GM18861 (cell line): ENCODE data around the gene CHST15.

Source experiments
- ATAC-seq: cut with Tn5 transposase; IDR thresholded peaks from one replicate; pipeline ENCODE4 v1.9.1; 2021; ENCODE audit not compliant: unreplicated experiment

CHST15 gene

DNA sequence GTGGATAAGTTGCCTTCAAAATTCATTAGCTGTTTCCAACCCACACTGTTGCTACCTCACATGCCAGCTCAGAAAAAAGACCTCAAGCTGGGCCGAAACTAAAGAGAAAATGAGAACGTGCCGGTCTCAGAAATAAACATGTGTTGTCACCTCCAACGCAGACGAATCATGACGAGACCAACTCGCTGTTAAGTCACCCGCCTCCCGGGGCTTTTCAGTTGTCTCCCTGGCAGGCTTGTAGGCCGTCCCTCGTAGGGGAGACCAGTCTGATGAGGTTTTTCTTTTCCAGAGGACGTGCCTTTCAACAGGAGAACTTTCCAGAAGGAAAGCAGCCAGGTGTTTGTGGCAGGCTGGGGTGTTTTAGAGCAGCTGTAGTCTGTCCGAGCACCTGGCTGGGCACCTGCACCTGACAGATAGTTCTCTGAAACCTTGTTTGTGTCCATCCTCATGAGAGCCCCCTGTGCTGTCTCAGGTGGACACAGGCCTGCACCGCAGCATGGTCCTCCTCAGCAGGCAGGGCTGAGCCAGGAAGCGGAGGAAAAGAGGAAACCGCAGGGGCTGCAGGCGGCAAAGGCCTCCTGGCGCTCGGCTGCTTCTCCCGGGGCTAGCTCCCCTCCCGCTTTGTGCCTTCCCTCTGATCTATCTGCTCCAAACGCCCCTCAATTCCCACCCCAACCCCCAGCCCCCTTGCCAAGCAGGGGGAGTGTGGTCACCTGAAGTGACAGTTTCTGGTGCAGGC, 78.8 kb downstream of the CHST15 start:
- ATAC-seq: no peak

DNA sequence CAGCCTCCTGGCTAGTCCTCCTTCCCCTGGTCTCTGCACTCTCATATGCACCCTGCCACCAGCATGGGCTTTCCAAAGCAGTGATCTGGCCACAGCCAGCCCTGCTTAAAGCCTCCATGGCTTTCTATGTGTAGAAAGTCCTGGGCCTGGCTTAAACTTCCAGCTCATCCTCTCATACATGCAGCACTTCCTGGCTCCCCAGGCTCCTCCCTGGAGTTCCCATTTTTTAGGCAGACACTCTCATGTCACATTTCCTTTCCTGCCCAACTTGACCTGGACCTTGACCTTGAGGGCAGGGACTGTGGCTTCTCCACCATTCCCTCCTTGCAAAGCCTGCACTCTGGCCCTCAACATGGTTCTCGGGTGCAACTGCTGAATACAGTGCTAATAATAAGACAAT, 79.5 kb downstream of the CHST15 start:
- ATAC-seq: no peak

DNA sequence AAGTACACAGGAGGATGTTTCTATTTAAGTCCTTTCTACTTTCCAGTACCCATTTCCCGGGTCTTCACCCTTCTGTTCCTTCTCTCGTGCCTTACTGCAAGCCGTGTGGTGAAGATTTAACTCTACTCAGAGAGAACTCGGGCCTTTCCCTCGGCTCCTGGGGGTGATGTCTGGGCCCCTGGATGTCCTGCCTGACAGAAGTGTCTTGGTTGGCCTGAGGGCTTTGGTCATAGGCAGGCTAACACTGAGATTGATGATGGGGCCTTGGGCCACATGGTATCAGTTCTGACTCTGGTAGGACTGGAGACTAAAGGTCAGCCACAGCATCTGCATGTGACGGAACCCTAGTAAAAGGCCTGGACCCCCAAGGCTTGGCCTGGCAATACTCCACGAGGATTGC, 80.4 kb downstream of the CHST15 start:
- ATAC-seq: no peak

GRCh38 chr10:124012583-124012982, 80.8 kb downstream of the CHST15 start:
- ATAC-seq: no peak

DNA sequence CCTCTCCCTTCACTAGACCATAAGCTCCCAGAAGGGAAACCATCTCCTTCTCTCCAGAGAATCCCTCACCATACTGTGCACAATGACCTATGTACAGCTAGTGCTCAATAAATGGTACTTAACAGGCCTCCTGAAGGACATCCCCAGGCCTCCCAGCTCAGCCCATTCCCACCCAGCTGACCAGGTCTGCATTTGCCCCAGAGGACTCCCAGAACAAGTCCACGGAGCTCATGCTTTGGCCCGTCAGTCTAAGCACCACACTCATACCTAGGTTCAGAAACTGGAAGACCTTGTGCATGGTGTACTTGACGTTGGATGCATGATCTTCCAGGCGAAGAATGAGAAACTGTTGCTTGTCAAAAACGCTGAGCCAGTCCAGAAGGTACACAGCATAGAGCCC, 81.3 kb downstream of the CHST15 start:
- no peak for ATAC-seq

- no peak for ATAC-seq
Measured at GRCh38 chr10:124011464-124011863, 81.9 kb downstream of the CHST15 start.

DNA sequence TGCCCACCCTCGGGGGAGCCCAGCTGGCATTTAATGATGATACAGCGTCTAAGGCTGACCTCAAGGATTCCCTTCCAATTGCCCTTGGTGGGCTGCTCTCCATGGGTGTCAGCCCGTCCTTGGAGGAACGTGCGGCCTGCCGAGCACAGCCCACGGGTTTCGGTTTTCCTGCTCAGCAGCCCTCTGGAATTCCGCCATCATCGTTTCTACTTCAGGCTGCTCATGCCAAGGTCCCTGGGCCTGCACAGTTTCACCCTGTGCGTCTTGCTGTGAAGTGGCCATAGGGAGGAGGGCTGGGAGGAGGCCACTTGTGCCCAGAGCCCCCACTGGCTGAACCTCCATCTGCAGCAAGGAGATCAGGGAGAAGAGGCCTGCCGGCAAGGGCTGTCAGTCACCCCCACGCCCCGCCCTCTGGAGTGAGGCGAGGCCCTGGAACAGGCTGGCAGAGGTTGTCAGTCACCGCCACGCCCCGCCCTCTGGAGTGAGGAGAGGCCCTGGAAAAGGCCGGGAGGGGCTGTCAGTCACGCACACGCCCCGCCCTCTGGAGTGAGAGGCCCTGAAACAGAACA, 82.8 kb downstream of the CHST15 start:
- ATAC-seq: no peak

DNA sequence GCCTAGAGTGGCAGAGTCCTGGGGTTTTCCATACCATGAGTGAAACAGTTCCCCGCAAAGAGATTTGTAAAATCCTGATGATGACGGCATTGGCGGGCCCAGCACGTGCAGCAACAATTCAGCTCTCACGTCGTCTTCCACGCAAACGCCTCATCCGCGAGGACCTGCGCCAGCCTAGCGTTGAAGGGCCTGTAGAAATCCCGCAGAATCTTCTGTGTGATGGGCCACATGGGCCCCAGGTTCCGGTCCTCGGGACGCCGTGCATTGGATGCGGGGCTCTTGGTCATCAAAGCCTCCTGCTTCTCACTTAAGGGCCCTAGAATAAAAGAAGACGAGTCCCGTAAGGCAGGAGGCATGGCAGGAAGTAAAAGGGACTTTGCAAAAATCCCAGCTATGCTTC, 83.4 kb downstream of the CHST15 start:
- ATAC-seq: no peak

DNA sequence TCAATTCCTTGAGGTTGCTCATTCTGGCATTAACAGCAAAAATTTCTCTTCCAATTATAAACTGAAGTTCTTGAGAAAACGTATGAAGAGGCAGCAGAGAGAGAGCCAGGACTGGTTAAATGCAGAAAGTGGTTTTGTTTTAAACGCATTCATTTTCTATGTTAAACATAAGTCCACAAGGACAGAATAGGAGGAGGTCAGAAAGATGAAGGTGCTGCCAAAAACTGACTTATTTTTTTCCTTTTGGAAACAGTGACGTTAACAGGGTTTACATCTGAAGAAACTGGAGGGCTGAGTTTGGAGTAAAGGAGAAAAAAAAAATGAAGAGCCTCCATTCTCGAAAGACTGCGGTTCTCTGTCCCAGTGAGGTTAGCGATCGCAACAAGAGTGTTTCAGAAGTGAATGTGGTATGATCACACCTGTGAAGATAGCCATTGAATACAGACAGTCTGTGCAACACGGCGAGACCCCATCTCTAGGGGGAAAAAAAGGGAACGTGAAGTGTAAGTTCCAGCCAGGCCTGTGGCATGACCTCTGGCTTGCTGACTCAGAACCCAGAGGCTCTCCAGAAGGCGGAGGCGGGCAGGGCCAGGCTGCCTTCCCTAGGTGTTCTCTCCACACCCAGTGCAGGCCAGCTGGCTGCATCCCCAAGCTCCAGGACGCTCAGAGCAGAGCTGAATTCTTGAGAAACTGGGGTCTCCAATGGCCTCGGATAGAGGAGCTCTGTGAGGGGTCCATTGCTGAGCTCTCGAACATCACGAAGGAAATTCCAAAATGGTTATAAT, 84.0 kb downstream of the CHST15 start:
- ATAC-seq: no peak

DNA sequence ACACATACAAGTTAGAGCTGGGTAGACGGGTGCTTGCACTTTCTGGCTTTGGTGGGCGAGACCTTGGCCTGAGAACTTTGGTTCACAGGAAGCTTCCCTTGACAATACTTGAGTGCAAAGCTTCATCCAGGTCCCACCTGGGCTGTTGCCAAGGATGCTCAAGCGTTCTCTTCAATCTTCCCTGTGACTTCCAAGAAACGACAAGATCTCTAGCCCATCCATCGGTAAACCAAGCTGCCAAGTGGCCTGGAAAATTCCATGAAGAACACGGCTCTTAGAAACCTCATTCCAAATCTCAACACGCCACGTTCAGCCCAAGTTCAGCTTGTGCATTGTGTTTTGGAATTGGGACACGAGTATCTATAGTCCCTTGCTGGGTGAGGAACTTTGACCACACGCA, 84.7 kb downstream of the CHST15 start:
- ATAC-seq: no peak

GRCh38 chr10:124008187-124008586, 85.2 kb downstream of the CHST15 start:
- no peak for ATAC-seq

GRCh38 chr10:124007773-124008145, 85.6 kb downstream of the CHST15 start:
- ATAC-seq: no peak

DNA sequence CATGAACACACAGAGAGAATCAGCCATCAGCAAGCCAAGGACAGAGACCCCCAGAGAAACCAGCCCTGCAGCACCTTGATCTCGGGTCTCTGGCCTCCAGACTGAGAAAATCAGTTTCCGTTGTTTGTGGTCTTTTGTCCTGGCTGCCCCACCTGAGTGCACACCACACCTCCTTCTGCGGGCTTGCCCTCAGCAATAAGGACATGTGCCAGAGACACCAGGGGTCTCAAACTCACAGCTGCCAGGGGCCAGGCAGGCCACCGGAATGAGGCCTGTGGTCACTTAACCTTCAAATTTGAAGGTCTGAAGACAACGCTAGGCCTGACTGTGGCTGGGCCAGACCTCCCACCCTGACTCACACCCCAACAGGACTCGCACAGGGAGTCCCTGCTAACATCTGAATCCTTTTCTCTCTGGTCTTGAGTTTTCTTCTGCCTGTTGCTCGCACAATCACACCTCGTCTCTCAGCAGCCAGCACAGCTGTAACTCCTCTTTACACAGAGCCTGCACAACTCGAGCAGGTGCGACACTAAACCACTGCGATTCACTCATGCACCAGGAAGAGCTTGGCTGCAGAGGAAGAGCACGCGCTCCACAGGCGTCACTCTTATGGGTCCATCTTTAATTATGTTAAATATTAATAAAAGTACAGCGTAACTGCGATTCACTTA, 86.2 kb downstream of the CHST15 start:
- no peak for ATAC-seq

DNA sequence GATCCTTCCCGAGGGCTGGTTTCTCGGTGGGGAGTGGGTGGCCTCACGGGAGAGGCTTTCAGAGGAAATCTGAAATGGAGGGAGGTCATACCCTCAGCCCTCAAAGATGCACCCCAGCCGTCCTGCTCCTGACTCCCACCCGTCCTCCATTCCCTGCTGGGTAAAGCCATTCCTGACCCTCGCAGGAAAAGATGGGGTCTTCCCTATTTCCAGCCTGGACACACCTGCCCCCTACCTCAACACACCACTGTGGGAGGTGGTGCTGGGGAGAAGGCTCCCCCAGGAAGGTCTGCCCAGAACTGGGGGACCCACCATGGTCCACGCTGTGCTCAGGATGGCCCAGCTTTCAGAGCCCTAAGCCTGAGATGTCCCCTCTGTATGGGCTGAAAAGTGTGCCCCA, 86.9 kb downstream of the CHST15 start:
- no peak for ATAC-seq

DNA sequence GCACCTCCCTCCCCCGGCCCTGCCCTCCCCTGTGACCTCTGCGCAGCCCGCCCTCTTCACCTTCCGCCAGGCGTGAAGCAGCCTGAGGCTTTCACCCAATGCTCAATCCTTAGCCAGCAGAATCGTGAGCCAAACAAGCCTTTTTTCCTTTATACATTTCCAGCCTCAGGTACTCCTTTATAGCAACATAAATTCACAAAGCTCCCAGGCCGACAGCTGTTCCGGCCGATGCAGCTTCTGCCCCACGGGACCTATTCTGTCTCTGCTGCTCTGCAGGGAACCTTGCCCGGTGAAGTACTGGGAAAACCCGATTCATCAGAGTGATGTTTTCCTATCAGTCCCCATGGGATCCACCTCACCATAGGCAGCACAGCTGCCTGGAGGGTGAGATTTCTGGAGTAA, 87.4 kb downstream of the CHST15 start:
- ATAC-seq: no peak

- no peak for ATAC-seq
Measured at GRCh38 chr10:124005091-124005490, 88.3 kb downstream of the CHST15 start.

DNA sequence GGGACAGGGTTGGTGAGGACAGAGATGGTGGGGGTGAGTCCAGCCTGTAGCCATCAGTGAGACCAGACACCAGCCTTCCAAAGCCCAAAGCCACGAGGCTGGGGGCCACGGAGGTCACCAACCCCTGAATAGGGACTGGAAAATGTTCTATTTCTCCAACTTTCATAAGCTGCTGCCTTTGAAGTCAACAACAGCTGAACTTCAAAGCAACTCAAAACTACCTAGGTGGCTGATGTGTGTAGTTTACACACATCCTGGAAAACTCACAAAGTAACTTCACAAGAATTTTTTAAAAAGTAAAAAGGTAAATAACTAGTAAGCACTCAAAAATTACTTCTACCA, 88.8 kb downstream of the CHST15 start:
- no peak for ATAC-seq

- no peak for ATAC-seq
Measured at GRCh38 chr10:124003871-124004662, 89.3 kb downstream of the CHST15 start.

DNA sequence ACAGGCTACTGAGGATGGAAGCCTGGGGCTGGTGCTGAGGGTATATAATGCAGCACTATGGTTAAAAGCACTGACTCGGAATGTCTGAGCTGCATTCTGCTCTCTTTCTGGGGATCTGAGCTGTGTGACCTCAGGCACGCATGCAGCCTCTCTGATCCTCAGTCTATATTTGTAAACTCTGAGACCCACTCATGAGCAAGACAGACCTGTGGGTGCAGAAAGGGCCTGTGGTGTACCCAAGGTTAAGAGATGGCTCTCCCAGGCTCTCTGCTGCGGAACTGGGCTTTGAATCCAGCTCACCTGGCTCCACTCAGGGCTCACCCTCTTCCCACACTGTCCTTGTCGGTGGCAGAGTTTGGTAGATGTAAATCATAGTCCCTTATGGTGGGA, 89.9 kb downstream of the CHST15 start:
- ATAC-seq: no peak

- ATAC-seq: no peak
Measured at GRCh38 chr10:124003070-124003419, 90.4 kb downstream of the CHST15 start.

- no peak for ATAC-seq
Measured at GRCh38 chr10:124002391-124003069, 90.9 kb downstream of the CHST15 start.
